Tibial artery (tissue), 4 donors: Measurements from ENCODE around the gene SF1.

ENCODE experiments used
- DNase-seq, 2 donors: peaks; one replicate each; pipeline ENCODE4 v3.0.0-alpha.2; 2019
- H3K27ac ChIP-seq, 2 donors: fragments of 200-600 bp; sonication (generic) in 1 of 2; 1 replicate in 1 of 2; 2 replicates in 1 of 2; pipeline ENCODE4 v1.5.1; 2018 to 2019; ENCODE audit warnings: mild to moderate bottlenecking in 1 of 2
- H3K27me3 ChIP-seq, 2 donors: fragments of 200-600 bp; sonication (generic) in 1 of 2; one replicate each; pipeline versions ENCODE4 v1.5.1 to v1.6.0; 2016 to 2019
- H3K36me3 ChIP-seq, 3 donors: fragments of 200-600 bp; sonication (generic) in 2 of 3; one replicate each; pipeline ENCODE4 v1.5.1; 2016 to 2019; ENCODE audit warnings: mild to moderate bottlenecking in 2 of 3
- H3K4me1 ChIP-seq, 4 donors: fragments of 200-600 bp; sonication (generic) in 2 of 4; 1 replicate in 3 of 4; 2 replicates in 1 of 4; pipeline ENCODE4 v1.5.1; 2016 to 2019
- H3K4me3 ChIP-seq, 2 donors: fragments of 200-600 bp; sonication (generic) in 1 of 2; 1 replicate in 1 of 2; 2 replicates in 1 of 2; pipeline ENCODE4 v1.5.1; 2018 to 2019; ENCODE audit warnings: mild to moderate bottlenecking in 2 of 2
- H3K9me3 ChIP-seq, 3 donors: fragments of 200-600 bp; sonication (generic) in 1 of 3; one replicate each; pipeline ENCODE4 v1.5.1; 2016 to 2019
- intact Hi-C: fragments of 100-400 bp; cut with DNase I; formaldehyde crosslinking; loops from one replicate; pipeline ENCODE4 v1.15.0; 2023; ENCODE audit warnings: low total_unique reads
- TF ChIP-seq, protein P1 (sequence below), 2 experiments: fragments of 200-600 bp in 1 of 2; fragments of 450-650 bp in 1 of 2; IDR thresholded peaks; one replicate each; pipeline ENCODE4 v1.5.1; 2017 to 2019; ENCODE audit warnings: antibody characterized with exemption in 2 of 2, mild to moderate bottlenecking in 1 of 2, moderate library complexity in 1 of 2

The SF1 gene

DNA sequence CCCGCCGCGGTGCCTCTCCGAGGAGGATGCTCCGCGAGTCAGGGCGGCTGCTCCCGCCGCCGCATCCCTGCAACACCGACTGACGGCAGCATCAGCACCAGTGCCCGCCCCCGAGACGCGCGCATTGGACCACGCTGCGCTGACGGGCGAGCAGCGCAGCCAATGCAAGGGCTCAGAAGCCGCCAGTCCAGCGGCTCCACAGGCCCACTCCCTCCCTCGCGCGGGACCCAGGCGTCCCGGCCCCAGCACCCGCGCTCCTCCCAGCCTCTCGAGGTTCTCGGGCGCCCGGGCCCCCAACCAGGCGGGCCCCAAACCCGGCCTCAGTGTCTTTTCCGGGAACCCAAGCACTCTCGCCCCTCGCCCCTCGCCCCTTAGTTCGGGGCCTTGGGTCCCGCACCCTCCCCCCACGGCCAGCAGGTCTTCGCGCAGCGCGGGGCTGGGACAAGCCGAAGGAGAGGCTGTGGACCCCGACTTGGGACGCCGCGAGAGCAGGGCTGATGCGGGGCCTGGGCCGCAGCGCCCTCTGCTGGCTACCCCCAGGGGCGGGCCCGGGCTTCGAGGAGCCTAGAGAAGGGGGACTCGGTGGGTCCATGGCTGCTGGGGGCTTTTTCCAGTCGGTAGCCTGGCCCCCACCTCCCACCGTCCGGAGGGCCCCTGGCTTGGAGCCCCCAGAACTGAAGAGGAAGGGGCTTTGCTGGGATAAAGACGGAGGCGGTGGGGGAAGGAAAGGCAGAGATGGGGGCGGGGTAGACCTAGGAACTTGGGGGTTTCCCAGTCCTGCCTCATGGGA lies 55.0 kb downstream of the SF1 start, which contains the start of gene NRXN2:
TSS of gene NRXN2 (minus strand) at position 81 of the 790 bp plus-strand sequence. CDS start 9,498 bp downstream, outside the sequence.
- peaks cover 5 to 8% (median 7%) of the 10 kb centered on the region in 3 donors for H3K36me3 ChIP-seq
- no peaks in the 10 kb centered on the region for H3K9me3 ChIP-seq
- peaks cover 0 to 45% of the 10 kb centered on the region in 2 donors for H3K27me3 ChIP-seq
- TF ChIP-seq, protein P1, sequence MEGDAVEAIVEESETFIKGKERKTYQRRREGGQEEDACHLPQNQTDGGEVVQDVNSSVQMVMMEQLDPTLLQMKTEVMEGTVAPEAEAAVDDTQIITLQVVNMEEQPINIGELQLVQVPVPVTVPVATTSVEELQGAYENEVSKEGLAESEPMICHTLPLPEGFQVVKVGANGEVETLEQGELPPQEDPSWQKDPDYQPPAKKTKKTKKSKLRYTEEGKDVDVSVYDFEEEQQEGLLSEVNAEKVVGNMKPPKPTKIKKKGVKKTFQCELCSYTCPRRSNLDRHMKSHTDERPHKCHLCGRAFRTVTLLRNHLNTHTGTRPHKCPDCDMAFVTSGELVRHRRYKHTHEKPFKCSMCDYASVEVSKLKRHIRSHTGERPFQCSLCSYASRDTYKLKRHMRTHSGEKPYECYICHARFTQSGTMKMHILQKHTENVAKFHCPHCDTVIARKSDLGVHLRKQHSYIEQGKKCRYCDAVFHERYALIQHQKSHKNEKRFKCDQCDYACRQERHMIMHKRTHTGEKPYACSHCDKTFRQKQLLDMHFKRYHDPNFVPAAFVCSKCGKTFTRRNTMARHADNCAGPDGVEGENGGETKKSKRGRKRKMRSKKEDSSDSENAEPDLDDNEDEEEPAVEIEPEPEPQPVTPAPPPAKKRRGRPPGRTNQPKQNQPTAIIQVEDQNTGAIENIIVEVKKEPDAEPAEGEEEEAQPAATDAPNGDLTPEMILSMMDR (IDR thresholded peaks at IDR 0.05), result peak; percentile 89 to 98
- peak; percentile 78 to 89 for DNase-seq
- peaks cover 0 to 7% (median 3%) of the 10 kb centered on the region in 4 donors for H3K4me1 ChIP-seq
- intact Hi-C loops, result loop anchor here (5.0 to 10.0 kb wide), 4 partner anchors 69 to 339 kb away; no protein-coding TSS in a partner anchor
- H3K4me3 ChIP-seq, result peak within 1 kb of the TSS; percentile 59 to 69
- peak within 1 kb of the TSS; percentile 49 to 71 for H3K27ac ChIP-seq

DNA sequence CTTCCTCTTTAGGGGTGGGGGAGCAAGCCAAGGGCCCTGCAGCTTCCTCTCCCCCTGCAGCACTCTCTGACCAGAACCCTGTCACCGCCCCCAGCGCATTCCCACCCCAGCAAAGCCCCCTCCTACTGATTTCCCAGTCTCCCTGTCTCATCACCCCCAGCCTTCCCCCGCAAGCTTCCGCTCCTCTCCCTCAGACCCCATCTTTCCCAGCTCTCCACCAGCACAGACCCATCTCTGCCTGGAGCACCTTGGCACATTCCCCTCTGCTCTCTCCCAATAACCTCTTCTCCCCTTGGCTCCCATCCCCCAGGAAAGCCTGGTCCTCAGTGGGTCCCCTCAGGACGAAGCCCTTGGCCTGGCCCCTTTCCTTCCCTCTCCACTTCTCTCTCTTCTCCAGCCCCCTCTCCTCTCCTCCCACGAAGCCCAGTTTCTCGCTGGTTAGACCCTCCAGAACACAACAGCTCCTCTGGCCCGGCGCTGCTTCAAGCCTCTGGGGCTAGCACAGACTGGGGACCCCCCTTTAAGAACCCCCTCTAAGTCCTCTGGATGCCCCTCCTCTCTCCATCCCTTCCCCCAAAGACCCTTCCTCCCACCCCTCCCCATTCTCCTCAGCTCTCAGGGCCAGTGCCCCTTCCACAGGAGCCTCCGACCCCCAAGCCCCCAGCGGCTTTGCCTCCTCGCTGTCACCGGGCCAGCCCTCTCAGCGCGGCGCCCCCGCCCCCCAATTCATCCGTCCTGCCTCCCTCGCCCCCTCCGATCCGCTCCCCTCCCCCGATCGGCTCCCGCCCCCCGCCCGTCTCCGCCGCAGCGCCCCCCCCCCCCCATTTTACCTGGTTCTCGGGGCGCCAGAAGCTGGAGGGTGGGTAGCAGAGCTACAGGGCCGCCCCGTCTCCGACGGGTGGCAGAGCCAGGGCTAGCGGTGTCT lies 55.9 kb downstream of the SF1 start:
- no peak for DNase-seq

DNA sequence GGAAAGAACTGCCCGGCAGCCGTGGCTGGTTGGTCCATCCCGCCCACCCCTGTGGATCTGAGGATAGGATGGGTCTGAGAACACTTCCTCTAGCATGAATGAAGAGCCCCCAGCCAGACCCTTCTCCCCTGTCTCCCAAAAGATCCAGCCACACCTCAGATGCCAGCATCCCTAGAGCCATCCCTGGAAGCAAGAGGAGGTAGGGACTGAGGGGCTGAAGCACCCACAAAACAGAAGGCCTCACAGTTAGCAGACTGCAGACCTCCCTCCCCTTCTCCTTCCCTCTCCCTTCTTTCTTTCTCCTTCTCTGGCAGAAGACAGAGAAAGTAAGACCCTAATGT lies 57.0 kb downstream of the SF1 start:
- intact Hi-C loops, result loop anchor here (5.0 to 10.0 kb wide), 4 partner anchors 67 to 337 kb away; no protein-coding TSS in a partner anchor
- Histone ChIP-seq H3K9me3 (no peaks in the 10 kb centered on the region), H3K4me3 (no peak overlapping the region), H3K27ac (no peak overlapping the region), H3K36me3 (no peaks in the 10 kb centered on the region), H3K4me1 (peaks cover 0 to 7% (median 3%) of the 10 kb centered on the region in 4 donors), H3K27me3 (peaks cover 0 to 65% of the 10 kb centered on the region in 2 donors)
- TF ChIP-seq, protein P1 (IDR thresholded peaks at IDR 0.05), result no peak
- no peak for DNase-seq

More for the DNA sequence above, 55.9 kb downstream of the SF1 start:
- intact Hi-C loops, result loop anchor here (5.0 to 10.0 kb wide), 4 partner anchors 68 to 338 kb away; no protein-coding TSS in a partner anchor
- no peak overlapping the region for H3K27ac ChIP-seq
- H3K4me1 ChIP-seq, result peaks cover 0 to 7% (median 3%) of the 10 kb centered on the region in 4 donors
- H3K9me3 ChIP-seq, result no peaks in the 10 kb centered on the region
- TF ChIP-seq, protein P1 (IDR thresholded peaks at IDR 0.05), result no peak
- no peaks in the 10 kb centered on the region for H3K36me3 ChIP-seq
- H3K4me3 ChIP-seq, result no peak overlapping the region
- peaks cover 0 to 54% of the 10 kb centered on the region in 2 donors for H3K27me3 ChIP-seq

DNA sequence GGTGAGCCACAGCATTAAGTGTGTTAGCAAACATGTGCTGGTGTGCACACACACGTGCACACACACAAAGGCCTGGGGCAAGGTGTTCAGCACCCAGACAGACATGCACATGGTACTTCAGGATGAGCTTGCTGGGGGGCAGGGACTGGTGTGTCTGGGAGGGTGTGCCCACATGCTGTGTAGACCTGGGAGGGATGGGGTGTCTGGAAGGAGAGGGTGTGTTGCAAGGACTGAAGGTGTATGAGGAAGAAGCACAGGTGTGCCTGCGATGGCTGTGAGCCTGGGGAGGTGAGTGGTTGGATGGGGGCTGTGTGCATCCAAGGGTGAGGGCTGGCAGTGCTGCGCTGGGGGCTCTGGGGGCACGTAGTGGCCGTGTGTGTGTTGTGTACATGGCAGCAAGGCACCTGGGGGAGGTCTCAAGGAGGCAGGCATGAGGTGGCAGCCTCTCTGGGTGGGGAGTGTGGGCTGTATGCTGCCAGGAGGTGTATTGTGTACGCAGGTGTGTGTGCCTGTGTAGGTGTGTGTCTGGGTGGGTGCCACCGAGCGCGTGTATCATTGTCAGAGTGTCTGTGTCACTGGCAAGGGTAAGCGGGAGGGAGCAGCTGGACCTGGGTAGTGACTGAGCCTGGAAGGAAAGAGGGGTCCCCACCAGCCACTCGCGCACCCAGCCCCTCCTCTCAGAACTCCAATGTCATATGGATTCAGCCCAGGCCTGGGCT lies 57.5 kb downstream of the SF1 start:
- Histone ChIP-seq H3K4me1 (peaks cover 0 to 7% (median 3%) of the 10 kb centered on the region in 4 donors), H3K27ac (no peak overlapping the region), H3K9me3 (no peaks in the 10 kb centered on the region), H3K4me3 (no peak overlapping the region), H3K27me3 (peaks cover 0 to 71% of the 10 kb centered on the region in 2 donors), H3K36me3 (no peaks in the 10 kb centered on the region)
- intact Hi-C loops, result loop anchor here (5.0 to 10.0 kb wide), 4 partner anchors 66 to 336 kb away; no protein-coding TSS in a partner anchor
- DNase-seq, result no peak
- TF ChIP-seq, protein P1 (IDR thresholded peaks at IDR 0.05), result no peak

DNA sequence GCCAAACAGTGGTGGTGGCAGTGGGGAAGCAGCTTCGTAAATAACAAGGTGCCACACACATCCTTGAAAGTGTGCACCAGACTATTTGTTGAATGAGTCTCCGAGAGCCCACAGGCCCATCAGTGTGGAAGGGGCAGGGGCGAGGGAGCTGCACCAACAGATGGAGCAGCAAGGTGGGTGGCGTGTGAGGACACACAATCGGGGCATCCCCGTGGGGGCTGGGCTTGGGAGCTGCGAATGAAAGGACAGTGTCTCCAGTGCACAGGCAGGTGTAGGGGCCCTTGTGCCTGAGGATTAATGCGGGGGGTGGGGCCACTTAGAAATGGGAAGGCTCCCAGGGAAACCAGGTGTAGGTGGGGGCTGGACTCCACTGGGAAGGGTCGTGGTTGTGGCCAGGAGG lies 58.2 kb downstream of the SF1 start:
- H3K27ac ChIP-seq, result no peak overlapping the region
- TF ChIP-seq, protein P1 (IDR thresholded peaks at IDR 0.05), result no peak

More for the DNA sequence above, 58.2 kb downstream of the SF1 start:
- peaks cover 0 to 7% (median 3%) of the 10 kb centered on the region in 4 donors for H3K4me1 ChIP-seq
- H3K9me3 ChIP-seq, result no peaks in the 10 kb centered on the region
- H3K4me3 ChIP-seq, result no peak overlapping the region
- DNase-seq, result no peak
- intact Hi-C loops, result loop anchor here (5.0 to 10.0 kb wide), 4 partner anchors 65 to 335 kb away; no protein-coding TSS in a partner anchor
- H3K27me3 ChIP-seq, result peaks cover 0 to 77% of the 10 kb centered on the region in 2 donors
- H3K36me3 ChIP-seq, result no peaks in the 10 kb centered on the region
